Urinary bladder (tissue), 4 donors: ENCODE measurements around the gene PSG3. TPM values are rescaled to one million over a fixed set of nuclear protein-coding genes. Genes with fewer than 3 reads are reported as not detected.
"Not testable (repeated sequence)": the region's sequence is repeated elsewhere in the genome, so short reads cannot be mapped to it uniquely, and the experiment has no call there.

Experiments used
- DNase-seq: peaks from one replicate; pipeline ENCODE4 v3.0.0-alpha.2; 2015; ENCODE audit errors: extremely low spot score
- H3K27ac ChIP-seq: one replicate; pipeline ENCODE4 v1.5.1; 2013; ENCODE audit warnings: low read depth, mild to moderate bottlenecking, moderate library complexity
- H3K36me3 ChIP-seq: one replicate; pipeline ENCODE4 v1.6.1; 2013; ENCODE audit warnings: mild to moderate bottlenecking, moderate library complexity; ENCODE audit not compliant: insufficient read depth
- H3K4me1 ChIP-seq: one replicate; pipeline ENCODE4 v1.6.1; 2013; ENCODE audit warnings: mild to moderate bottlenecking, moderate library complexity; ENCODE audit not compliant: insufficient read depth
- H3K4me3 ChIP-seq: one replicate; pipeline ENCODE4 v1.5.1; 2013; ENCODE audit warnings: low read depth, low read length
- WGBS: extraction: QIAGEN DNeasy Blood & Tissue Kit; methylation state at CpG from one replicate; pipeline ENCODE4 v1.1.7; 2013; 5-methylcytosine and 5-hydroxymethylcytosine counted together
- polyA plus RNA-seq: library from polyadenylated mRNA; stranded (reverse); fragments of 200-250 nt; gene quantifications from one replicate; pipeline ENCODE4 v1.2.3, GENCODE V29; 2013
- total RNA-seq: library from RNA; depleted of rRNA; stranded (reverse); fragments of >200 nt; gene quantifications from one replicate; pipeline ENCODE4 v1.2.3, GENCODE V29; 2014
- donor health status: healthy with polysubstance abuse.
- donor health status: healthy.

The PSG3 gene
- total and polyA plus RNA-seq, 2 donors = not detected

GRCh38 chr19:42741726-42742607 is 1.7 kb upstream of the PSG3 start:
- H3K4me3 ChIP-seq, H3K27ac ChIP-seq, H3K4me1 ChIP-seq, DNase-seq, H3K36me3 ChIP-seq: not testable (repeated sequence)
- WGBS = 29% methylated on average over 14 of the region's 14 CpGs

GRCh38 chr19:42737581-42738011 is 2.7 kb downstream of the PSG3 start:
- not testable (repeated sequence) for H3K36me3 ChIP-seq, H3K27ac ChIP-seq, H3K4me1 ChIP-seq, H3K4me3 ChIP-seq, DNase-seq
- 44% methylated on average over 2 of the region's 2 CpGs for WGBS

GRCh38 chr19:42728341-42728740 is 11.9 kb downstream of the PSG3 start:
- H3K4me1 ChIP-seq, H3K27ac ChIP-seq, H3K36me3 ChIP-seq, H3K4me3 ChIP-seq, DNase-seq: not testable (repeated sequence)
- 66% methylated on average over 5 of the region's 5 CpGs for WGBS

- not testable (repeated sequence) for H3K4me3 ChIP-seq, H3K36me3 ChIP-seq, DNase-seq, H3K4me1 ChIP-seq, H3K27ac ChIP-seq
- 66% methylated on average over 1 of the region's 1 CpG for WGBS
Measured at GRCh38 chr19:42714000-42714399, 26.3 kb downstream of the PSG3 start.

GRCh38 chr19:42712753-42713152 is 27.5 kb downstream of the PSG3 start:
- not testable (repeated sequence) for H3K27ac ChIP-seq, DNase-seq, H3K4me3 ChIP-seq, H3K4me1 ChIP-seq, H3K36me3 ChIP-seq
- WGBS = 64% methylated on average over 6 of the region's 6 CpGs

GRCh38 chr19:42710986-42711385 is 29.3 kb downstream of the PSG3 start:
- 63% methylated on average over 1 of the region's 1 CpG for WGBS
- not testable (repeated sequence) for H3K4me1 ChIP-seq, H3K36me3 ChIP-seq, DNase-seq, H3K27ac ChIP-seq, H3K4me3 ChIP-seq

- H3K27ac ChIP-seq = no peak overlapping the region
- H3K36me3 ChIP-seq = no peaks in the 10 kb centered on the region
- 18% methylated on average over 22 of the region's 22 CpGs for WGBS
- no peak overlapping the region for H3K4me3 ChIP-seq
- no peak for DNase-seq
- H3K4me1 ChIP-seq = no peaks in the 10 kb centered on the region
Measured at GRCh38 chr19:42697884-42698283, 42.4 kb downstream of the PSG3 start.

- no peaks in the 10 kb centered on the region for H3K4me1 ChIP-seq
- H3K4me3 ChIP-seq = no peak overlapping the region
- no peak overlapping the region for H3K27ac ChIP-seq
- WGBS = 74% methylated on average over 12 of the region's 12 CpGs
- no peak for DNase-seq
- H3K36me3 ChIP-seq = no peaks in the 10 kb centered on the region
Measured at GRCh38 chr19:42695811-42696503, 44.3 kb downstream of the PSG3 start.

GRCh38 chr19:42693760-42694350 is 46.4 kb downstream of the PSG3 start:
- no peak overlapping the region for H3K27ac ChIP-seq
- no peak for DNase-seq
- no peaks in the 10 kb centered on the region for H3K36me3 ChIP-seq
- no peak overlapping the region for H3K4me3 ChIP-seq
- WGBS = 23% methylated on average over 5 of the region's 5 CpGs
- H3K4me1 ChIP-seq = no peaks in the 10 kb centered on the region

GRCh38 chr19:42683917-42684513 is 56.3 kb downstream of the PSG3 start:
- 82% methylated on average over 2 of the region's 2 CpGs for WGBS
- DNase-seq = no peak

GRCh38 chr19:42676326-42676725 is 64.0 kb downstream of the PSG3 start:
- not testable (repeated sequence) for H3K27ac ChIP-seq, H3K4me3 ChIP-seq, DNase-seq, H3K4me1 ChIP-seq, H3K36me3 ChIP-seq
- 95% methylated on average over 26 of the region's 27 CpGs for WGBS

More at GRCh38 chr19:42683917-42684513, 56.3 kb downstream of the PSG3 start:
- Histone ChIP-seq H3K4me1 (no peaks in the 10 kb centered on the region), H3K27ac (no peak overlapping the region), H3K4me3 (no peak overlapping the region), H3K36me3 (no peaks in the 10 kb centered on the region)

- H3K4me3 ChIP-seq, H3K27ac ChIP-seq, H3K36me3 ChIP-seq, H3K4me1 ChIP-seq, DNase-seq: not testable (repeated sequence)
- WGBS = 65% methylated on average over 1 of the region's 1 CpG
Measured at GRCh38 chr19:42674549-42674948, 65.7 kb downstream of the PSG3 start.
